HEK293 (cell line): Measurements from ENCODE around the gene SLC43A1.

ENCODE experiments used
- CTCF ChIA-PET: fragments of 350-600 bp; formaldehyde crosslinking; extraction: SDS; loops from one replicate; lab custom pipeline; 2021; ENCODE audit warnings: antibody characterized with exemption; lab: Yijun Ruan, JAX
- POLR2A ChIA-PET: fragments of 300-600 bp; formaldehyde crosslinking; extraction: SDS; loops from one replicate; lab custom pipeline; 2020; ENCODE audit warnings: antibody characterized with exemption, inconsistent platforms; lab: Yijun Ruan, JAX
- H3K27ac ChIP-seq: fragments of 200-500 bp; sonication (Bioruptor generic); 2 replicates; pipeline ENCODE4 v1.5.1; 2014; ENCODE audit warnings: low read depth, low read length, control low read depth, inconsistent platforms; ENCODE audit errors: extremely low read depth
- H3K36me3 ChIP-seq, 2 experiments: fragments of 200-500 bp in 1 of 2; sonication (Bioruptor generic) in 1 of 2; 1 replicate in 1 of 2; 2 replicates in 1 of 2; pipeline ENCODE4 v1.5.1; 2014 to 2017; ENCODE audit warnings: inconsistent platforms in 2 of 2, low read length in 2 of 2; ENCODE audit not compliant: control insufficient read depth in 2 of 2, insufficient read depth in 1 of 2
- H3K4me1 ChIP-seq: fragments of 200-500 bp; sonication (Bioruptor generic); 2 replicates; pipeline ENCODE4 v1.5.1; 2014; ENCODE audit warnings: mild to moderate bottlenecking, low read length, inconsistent platforms; ENCODE audit not compliant: control insufficient read depth, insufficient read depth
- H3K4me3 ChIP-seq: 2 replicates; pipeline ENCODE4 v1.5.1; 2011; ENCODE audit warnings: low read depth, mild to moderate bottlenecking, control low read depth, low read length, moderate library complexity
- H3K9me3 ChIP-seq: fragments of 200-500 bp; sonication (Bioruptor generic); 2 replicates; pipeline ENCODE4 v1.5.1; 2014; ENCODE audit warnings: low read depth, low read length, inconsistent platforms; ENCODE audit not compliant: control insufficient read depth, insufficient read depth
- PRDM1 ChIP-seq: fragments of 450-650 bp; formaldehyde crosslinking; IDR thresholded peaks from 2 replicates; pipeline ENCODE4; 2016; ENCODE audit warnings: missing biosample characterization, missing genetic modification characterization
- SALL2 ChIP-seq: fragments of 450-650 bp; formaldehyde crosslinking; IDR thresholded peaks from 2 replicates; pipeline ENCODE4 v1.5.0; 2017; ENCODE audit warnings: missing biosample characterization, mild to moderate bottlenecking, missing genetic modification characterization, borderline replicate concordance
- SP2 ChIP-seq: fragments of 450-650 bp; formaldehyde crosslinking; IDR thresholded peaks from 2 replicates; pipeline ENCODE4 v1.5.1; 2016; ENCODE audit warnings: missing biosample characterization, missing genetic modification characterization
- ZBTB48 ChIP-seq: fragments of 450-650 bp; formaldehyde crosslinking; IDR thresholded peaks from 2 replicates; pipeline ENCODE4 v1.5.1; 2016; ENCODE audit warnings: missing biosample characterization, missing genetic modification characterization
- ZNF114 ChIP-seq: fragments of 450-650 bp; formaldehyde crosslinking; IDR thresholded peaks from 2 replicates; pipeline ENCODE4 v1.5.0; 2017; ENCODE audit warnings: missing biosample characterization, missing genetic modification characterization
- ZNF174 ChIP-seq: fragments of 450-650 bp; formaldehyde crosslinking; IDR thresholded peaks from 2 replicates; pipeline ENCODE4 v1.5.0; 2017; ENCODE audit warnings: missing biosample characterization, mild to moderate bottlenecking, missing genetic modification characterization
- ZNF202 ChIP-seq: fragments of 450-650 bp; formaldehyde crosslinking; IDR thresholded peaks from 2 replicates; pipeline ENCODE4 v1.5.1; 2016; ENCODE audit warnings: missing biosample characterization, missing genetic modification characterization, borderline replicate concordance
- ZNF341 ChIP-seq: fragments of 450-650 bp; formaldehyde crosslinking; IDR thresholded peaks from 2 replicates; pipeline ENCODE4; 2016; ENCODE audit warnings: low read depth, missing biosample characterization, missing genetic modification characterization
- ZNF521 ChIP-seq: fragments of 450-650 bp; formaldehyde crosslinking; IDR thresholded peaks from 2 replicates; pipeline ENCODE4 v1.5.1; 2017; ENCODE audit warnings: missing biosample characterization, mild to moderate bottlenecking, missing genetic modification characterization
- ZNF768 ChIP-seq: fragments of 450-650 bp; formaldehyde crosslinking; IDR thresholded peaks from 2 replicates; pipeline ENCODE4 v1.5.1; 2018; ENCODE audit warnings: missing biosample characterization, mild to moderate bottlenecking, missing genetic modification characterization
- TF ChIP-seq, protein P1 (sequence below): fragments of 450-650 bp; formaldehyde crosslinking; IDR thresholded peaks from 2 replicates; pipeline ENCODE4 v1.5.1; 2016; ENCODE audit warnings: missing biosample characterization, missing genetic modification characterization
- TF ChIP-seq, protein P2 (sequence below): fragments of 450-650 bp; formaldehyde crosslinking; IDR thresholded peaks from 2 replicates; pipeline ENCODE4 v1.5.1; 2017; ENCODE audit warnings: missing biosample characterization, mild to moderate bottlenecking, missing genetic modification characterization, moderate library complexity
- TF ChIP-seq, protein P3 (sequence below): fragments of 450-650 bp; formaldehyde crosslinking; IDR thresholded peaks from 2 replicates; pipeline ENCODE4 v1.5.1; 2016; ENCODE audit warnings: missing biosample characterization, missing genetic modification characterization
- TF ChIP-seq, protein P4 (sequence below): fragments of 450-650 bp; formaldehyde crosslinking; IDR thresholded peaks from 2 replicates; pipeline ENCODE4 v1.5.1; 2016; ENCODE audit warnings: missing biosample characterization, missing genetic modification characterization
- TF ChIP-seq, protein P5 (sequence below): fragments of 450-650 bp; formaldehyde crosslinking; IDR thresholded peaks from 2 replicates; pipeline ENCODE4 v1.5.1; 2016; ENCODE audit warnings: missing biosample characterization, missing genetic modification characterization

SLC43A1 gene

DNA sequence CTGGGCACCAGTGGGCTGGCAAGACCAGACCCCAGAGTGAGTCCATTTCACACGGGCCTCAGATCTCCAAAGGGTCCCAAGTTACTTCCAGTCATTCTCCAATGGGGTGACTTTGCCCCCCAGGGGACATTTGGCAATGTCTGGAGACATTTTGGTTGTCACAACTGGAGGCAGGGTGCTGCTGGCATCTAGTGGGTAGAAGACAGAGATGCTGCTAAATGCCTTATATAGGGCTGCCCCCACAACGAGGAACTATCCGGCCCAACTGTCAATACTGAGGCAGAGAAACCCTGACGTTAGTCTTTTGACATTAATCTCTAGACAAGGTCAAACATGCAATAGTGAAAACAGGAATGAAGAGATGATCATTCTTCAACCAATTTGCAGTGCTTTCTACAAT lies 48.8 kb downstream of the SLC43A1 start (continued):
- TF ChIP-seq, protein P1, sequence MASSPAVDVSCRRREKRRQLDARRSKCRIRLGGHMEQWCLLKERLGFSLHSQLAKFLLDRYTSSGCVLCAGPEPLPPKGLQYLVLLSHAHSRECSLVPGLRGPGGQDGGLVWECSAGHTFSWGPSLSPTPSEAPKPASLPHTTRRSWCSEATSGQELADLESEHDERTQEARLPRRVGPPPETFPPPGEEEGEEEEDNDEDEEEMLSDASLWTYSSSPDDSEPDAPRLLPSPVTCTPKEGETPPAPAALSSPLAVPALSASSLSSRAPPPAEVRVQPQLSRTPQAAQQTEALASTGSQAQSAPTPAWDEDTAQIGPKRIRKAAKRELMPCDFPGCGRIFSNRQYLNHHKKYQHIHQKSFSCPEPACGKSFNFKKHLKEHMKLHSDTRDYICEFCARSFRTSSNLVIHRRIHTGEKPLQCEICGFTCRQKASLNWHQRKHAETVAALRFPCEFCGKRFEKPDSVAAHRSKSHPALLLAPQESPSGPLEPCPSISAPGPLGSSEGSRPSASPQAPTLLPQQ (tag by site-specific recombination), result no peak

DNA sequence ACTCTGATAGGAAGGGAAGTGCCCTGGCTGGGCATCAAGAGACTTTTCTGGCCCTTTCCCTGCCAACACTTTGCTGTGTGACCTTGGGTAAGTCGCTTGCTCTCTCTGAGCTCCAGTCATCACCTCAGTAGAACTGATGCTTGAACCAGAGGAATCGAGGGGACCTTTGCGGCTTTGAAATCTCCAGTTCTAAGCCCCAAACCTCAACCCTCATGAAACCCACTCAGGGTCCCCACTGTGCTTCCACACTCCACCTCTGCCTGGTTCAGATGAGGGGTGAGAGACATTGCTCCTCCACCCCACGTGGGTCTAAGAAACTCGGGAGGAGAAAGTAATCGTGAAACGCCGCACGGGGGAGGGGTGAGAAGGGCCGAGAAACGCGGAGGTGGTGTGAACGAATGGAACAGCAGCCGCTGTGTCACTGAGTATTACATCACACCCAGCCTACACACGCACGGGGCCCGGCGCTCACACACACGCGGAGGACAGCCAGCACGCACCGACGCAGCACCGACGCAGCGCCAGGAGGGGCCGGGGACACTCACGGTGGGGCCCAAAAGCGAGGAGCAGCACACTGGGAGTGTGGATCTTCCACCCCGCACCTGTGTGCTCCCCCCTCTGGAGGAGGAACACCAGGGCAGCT lies 50.8 kb downstream of the SLC43A1 start:
- Histone ChIP-seq H3K9me3 (no peaks in the 10 kb centered on the region), H3K27ac (no peak overlapping the region), H3K36me3 (peaks cover 0 to 22% of the 10 kb centered on the region in 2 experiments; a peak in 1 of 3 replicates), H3K4me3 (no peak overlapping the region), H3K4me1 (no peaks in the 10 kb centered on the region)
- ChIA-PET CTCF (interaction anchor here (1.0 to 9.0 kb wide), 2 partner anchors 18 to 61 kb away, joined by 5 to 191 read pairs; partner anchors contain the start of gene TIMM10), POLR2A (interaction anchor here (0.9 kb wide), 1 partner anchor 10 kb away, joined by 3 read pairs; no protein-coding TSS in a partner anchor)
- TF ChIP-seq ZNF341 (peak; percentile 59), ZNF202 (tag by site-specific recombination) (no peak), ZNF521 (no peak), ZNF768 (tag by site-specific recombination) (peak; percentile 59; the same call in 1 of the 2 replicates), SALL2 (tag by site-specific recombination) (no peak), ZNF174 (tag by site-specific recombination) (no peak), ZNF114 (tag by site-specific recombination) (no peak)

DNA sequence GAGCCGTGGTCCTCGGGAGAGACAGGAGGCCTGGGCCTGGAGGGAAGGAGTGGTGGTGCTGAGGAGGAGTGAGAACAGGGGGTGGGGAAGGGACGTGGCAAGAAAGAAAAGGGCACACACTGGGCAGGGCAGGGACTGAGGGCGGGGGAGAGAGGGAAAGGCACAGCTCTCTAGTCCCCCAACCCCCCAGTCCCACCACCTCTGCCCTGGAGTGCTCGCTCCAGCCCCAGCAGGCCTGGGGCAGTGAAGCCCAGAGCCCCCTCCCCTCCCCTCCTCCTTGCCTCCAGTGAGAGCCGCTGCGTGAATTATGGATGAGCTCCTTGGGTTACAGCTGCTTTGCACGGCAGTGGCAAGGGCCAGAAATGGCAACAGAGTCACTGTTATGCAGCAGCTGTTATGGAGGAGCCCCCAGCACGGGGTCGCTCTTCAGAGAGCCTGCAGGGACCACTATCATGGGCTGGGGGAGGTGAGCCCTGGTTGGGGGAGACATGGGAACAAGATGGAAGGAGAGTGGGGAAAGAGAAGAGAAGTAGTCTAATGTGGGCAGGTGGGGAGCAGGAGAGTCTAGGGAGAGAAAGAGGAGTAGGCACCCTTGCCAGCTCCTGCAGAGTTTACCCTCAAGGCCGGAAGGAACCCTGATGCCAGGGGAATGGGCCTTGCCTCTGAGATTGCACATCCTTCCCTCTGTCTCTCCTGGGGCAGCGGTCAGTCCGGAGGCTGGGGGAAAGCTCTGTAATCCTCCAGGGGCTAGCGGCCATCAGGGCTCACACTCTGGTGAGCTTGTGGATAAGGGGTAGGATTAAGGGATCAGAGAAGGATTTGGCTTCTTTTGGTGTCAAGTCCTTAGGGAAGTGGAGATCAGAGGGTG lies 51.6 kb downstream of the SLC43A1 start:
- Histone ChIP-seq H3K4me1 (no peaks in the 10 kb centered on the region), H3K27ac (no peak overlapping the region), H3K36me3 (peaks cover 0 to 14% of the 10 kb centered on the region in 2 experiments; a peak in 1 of 3 replicates), H3K9me3 (no peaks in the 10 kb centered on the region), H3K4me3 (no peak overlapping the region)
- ChIA-PET CTCF (interaction anchor here (0.7 to 9.0 kb wide), 3 partner anchors 19 to 171 kb away, joined by 5 to 191 read pairs (median 5); partner anchors contain the start of gene TIMM10), POLR2A (interaction anchor here (0.7 to 0.9 kb wide), 2 partner anchors 10 to 141 kb away, joined by 3 read pairs; no protein-coding TSS in a partner anchor)
- TF ChIP-seq, protein P2, sequence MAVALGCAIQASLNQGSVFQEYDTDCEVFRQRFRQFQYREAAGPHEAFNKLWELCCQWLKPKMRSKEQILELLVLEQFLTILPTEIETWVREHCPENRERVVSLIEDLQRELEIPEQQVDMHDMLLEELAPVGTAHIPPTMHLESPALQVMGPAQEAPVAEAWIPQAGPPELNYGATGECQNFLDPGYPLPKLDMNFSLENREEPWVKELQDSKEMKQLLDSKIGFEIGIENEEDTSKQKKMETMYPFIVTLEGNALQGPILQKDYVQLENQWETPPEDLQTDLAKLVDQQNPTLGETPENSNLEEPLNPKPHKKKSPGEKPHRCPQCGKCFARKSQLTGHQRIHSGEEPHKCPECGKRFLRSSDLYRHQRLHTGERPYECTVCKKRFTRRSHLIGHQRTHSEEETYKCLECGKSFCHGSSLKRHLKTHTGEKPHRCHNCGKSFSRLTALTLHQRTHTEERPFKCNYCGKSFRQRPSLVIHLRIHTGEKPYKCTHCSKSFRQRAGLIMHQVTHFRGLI (tag by site-specific recombination), result no peak
- TF ChIP-seq, protein P3, sequence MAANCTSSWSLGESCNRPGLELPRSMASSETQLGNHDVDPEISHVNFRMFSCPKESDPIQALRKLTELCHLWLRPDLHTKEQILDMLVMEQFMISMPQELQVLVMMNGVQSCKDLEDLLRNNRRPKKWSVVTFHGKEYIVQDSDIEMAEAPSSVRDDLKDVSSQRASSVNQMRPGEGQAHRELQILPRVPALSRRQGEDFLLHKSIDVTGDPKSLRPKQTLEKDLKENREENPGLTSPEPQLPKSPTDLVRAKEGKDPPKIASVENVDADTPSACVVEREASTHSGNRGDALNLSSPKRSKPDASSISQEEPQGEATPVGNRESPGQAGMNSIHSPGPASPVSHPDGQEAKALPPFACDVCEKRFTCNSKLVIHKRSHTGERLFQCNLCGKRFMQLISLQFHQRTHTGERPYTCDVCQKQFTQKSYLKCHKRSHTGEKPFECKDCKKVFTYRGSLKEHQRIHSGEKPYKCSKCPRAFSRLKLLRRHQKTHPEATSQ (tag by site-specific recombination), result no peak
- TF ChIP-seq, protein P4, sequence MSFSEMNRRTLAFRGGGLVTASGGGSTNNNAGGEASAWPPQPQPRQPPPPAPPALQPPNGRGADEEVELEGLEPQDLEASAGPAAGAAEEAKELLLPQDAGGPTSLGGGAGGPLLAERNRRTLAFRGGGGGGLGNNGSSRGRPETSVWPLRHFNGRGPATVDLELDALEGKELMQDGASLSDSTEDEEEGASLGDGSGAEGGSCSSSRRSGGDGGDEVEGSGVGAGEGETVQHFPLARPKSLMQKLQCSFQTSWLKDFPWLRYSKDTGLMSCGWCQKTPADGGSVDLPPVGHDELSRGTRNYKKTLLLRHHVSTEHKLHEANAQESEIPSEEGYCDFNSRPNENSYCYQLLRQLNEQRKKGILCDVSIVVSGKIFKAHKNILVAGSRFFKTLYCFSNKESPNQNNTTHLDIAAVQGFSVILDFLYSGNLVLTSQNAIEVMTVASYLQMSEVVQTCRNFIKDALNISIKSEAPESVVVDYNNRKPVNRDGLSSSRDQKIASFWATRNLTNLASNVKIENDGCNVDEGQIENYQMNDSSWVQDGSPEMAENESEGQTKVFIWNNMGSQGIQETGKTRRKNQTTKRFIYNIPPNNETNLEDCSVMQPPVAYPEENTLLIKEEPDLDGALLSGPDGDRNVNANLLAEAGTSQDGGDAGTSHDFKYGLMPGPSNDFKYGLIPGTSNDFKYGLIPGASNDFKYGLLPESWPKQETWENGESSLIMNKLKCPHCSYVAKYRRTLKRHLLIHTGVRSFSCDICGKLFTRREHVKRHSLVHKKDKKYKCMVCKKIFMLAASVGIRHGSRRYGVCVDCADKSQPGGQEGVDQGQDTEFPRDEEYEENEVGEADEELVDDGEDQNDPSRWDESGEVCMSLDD (tag by site-specific recombination), result no peak
- TF ChIP-seq, protein P5, sequence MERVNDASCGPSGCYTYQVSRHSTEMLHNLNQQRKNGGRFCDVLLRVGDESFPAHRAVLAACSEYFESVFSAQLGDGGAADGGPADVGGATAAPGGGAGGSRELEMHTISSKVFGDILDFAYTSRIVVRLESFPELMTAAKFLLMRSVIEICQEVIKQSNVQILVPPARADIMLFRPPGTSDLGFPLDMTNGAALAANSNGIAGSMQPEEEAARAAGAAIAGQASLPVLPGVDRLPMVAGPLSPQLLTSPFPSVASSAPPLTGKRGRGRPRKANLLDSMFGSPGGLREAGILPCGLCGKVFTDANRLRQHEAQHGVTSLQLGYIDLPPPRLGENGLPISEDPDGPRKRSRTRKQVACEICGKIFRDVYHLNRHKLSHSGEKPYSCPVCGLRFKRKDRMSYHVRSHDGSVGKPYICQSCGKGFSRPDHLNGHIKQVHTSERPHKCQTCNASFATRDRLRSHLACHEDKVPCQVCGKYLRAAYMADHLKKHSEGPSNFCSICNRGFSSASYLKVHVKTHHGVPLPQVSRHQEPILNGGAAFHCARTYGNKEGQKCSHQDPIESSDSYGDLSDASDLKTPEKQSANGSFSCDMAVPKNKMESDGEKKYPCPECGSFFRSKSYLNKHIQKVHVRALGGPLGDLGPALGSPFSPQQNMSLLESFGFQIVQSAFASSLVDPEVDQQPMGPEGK (tag by site-specific recombination), result 0 out of 2 replicates have a peak, but pooled peaks have one; percentile 24
- TF ChIP-seq SP2 (tag by site-specific recombination) (no peak), ZBTB48 (tag by site-specific recombination) (peak; percentile 62; the same call in 1 of the 2 replicates), PRDM1 (tag by site-specific recombination) (no peak)
